ENCODE data around the gene IFIT1.

IFIT1 gene

DNA sequence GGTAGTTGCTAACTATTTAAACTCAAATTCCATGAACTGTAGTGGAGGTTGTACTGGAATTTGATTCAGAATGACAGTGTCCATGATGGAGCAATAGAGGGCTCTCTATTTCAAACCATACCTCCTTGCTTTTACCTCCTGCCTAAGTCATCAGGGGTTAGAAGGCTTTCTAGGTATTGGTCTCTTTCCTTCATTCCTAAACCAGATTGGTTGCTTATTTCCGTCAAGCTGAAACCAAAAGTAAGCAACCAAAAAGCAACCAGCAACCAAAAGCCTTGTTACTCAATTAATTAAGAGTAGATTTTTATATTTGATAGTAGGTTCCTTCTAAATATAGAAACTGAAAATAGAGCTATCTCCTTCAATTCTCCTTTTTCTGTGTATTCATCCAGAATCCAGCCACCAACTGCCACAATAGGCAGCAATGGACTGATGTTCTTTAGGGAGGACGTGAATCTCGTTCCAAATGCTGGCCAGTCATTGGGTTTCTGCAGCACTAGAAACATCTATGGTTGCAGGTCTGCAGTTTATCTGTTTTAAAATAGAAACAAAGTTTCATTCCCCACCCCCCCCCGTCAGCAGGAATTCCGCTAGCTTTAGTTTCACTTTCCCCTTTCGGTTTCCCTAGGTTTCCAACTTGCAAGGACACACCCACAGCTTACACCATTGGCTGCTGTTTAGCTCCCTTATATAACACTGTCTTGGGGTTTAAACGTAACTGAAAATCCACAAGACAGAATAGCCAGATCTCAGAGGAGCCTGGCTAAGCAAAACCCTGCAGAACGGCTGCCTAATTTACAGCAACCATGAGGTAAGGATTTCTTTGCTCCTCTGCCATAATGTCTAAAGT, at the start of gene IFIT1:
TSS of gene IFIT1 (plus strand) at position 717 of the 850 bp plus-strand sequence. CDS start at position 807, 90 bp downstream.
- peak; percentile 95 for DNase-seq

GRCh38 chr10:89343089-89343767, 49.2 kb upstream of the IFIT1 start:
- DNase-seq: no peak

DNA sequence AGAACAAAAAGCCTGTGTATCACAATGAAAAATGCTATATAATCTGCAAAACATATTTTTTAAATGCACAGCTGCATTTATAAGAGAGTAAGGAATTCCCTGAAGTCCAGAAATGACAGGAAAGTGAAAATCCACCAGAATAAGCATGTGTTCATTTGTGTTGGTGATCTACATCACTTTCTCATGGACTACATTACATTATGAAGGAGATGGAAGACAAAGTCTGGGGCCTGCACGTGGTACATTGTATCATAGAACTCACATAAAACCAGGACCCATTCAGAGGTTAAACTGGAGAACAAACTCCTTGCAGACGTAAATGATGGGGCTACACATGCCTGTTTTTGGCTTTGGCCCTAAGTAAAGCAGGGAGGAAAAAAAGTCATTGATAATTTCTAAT, 48.3 kb upstream of the IFIT1 start:
- no peak for DNase-seq

DNA sequence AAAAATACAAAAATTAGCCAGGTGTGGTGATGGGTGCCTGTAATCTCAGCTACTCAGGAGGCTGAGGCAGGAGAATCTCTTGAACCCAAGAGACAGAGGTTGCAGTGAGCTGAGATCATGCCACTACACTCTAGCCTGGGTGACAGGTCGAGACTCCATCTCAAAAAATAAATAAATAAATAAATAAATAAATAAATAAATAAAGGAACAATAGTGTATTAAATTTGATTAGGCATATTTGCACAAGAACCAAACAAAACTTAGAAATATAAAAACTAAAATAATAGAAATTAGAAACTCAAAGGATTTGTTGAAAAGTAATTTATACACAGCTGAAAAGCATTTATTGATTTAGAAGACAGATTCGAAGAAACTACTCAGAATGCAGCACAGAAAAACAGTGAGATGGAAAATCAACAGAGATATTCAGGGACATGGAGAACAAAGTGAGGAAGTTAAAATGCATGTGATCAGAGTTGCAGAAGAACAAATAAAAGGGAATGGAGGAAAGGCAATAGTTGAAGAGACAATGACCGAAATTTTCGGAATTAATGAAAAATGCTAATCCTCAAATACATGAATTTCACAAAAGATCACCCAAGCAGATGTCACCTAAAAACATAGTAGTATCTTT, 46.9 kb upstream of the IFIT1 start:
- DNase-seq: no peak

DNA sequence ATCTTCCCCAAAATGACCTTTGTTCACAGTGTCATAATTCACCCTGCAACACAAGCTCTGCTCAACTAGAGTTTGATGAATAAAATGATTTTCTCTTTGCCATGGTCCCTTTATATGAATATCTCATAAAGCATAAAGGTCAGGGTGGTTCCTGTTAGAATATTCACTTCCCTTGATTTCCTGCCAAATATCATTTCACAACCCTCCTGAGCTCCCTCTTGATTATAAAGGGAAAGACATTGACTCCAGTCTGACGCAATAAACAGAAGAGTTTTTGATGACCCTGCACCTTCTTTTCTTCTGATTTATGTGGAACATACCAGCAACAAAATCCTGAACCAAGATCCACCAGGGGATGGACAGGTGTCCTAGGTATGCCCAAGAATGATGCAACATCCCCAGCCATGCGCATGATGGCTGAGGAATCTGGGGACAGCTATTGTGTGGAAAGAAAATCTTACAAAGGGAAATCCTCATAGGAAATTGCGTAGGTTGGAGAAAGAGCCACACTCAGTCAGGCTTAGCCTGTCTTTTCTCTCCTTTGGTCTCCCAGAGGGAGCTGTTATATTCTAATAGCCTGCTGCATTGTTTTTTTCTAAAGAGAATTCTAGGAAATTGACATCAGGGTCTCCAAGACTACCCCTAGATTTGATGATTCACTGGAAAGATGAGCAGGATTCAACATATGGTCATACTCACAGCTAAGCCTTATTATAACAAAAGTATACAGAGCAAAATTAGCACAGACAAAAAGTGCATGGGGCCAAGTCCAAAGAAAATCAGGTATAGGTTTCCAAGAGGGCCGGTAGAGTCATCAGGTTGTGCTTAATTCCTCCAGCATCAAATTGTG, 45.8 kb upstream of the IFIT1 start:
- peak; percentile 75 for DNase-seq

DNA sequence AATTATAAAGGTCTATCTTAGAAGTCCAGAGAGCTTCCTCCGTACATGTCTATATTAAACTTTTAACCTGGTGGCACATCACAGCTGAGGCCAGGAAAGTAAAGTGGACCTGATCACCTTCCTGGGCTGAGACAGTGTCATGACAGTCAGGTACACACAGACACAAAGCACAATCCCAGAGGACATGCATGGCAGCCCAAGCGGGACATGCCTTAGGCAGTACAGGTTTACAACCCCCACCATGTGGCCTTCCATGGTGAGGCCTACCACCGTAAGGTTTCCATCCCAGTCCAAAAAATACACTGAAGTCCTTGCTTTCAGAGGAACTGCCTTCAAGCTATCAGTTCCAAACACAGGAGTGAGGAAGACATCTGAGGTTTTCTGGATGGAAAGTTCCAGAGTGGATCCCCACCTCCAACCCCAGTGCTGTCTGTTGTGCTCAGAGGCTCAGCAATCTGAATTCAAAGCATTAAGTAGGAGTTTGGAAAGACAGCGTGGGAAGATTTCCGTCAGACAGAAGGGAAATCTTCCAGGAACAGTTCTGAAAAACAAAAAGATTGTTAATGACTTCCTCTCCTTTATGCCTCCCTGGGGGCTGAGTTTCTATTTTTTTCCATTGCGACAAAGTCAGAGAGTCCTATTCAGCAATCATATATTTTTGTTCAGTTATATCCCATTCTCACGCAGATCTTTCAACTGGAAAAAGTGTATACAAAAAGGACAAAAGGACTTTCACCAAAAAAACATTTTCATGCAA, 44.5 kb upstream of the IFIT1 start:
- DNase-seq: no peak

GRCh38 chr10:89348481-89348880, 43.9 kb upstream of the IFIT1 start:
- DNase-seq: no peak

GRCh38 chr10:89348975-89349374, 43.4 kb upstream of the IFIT1 start:
- no peak for DNase-seq

DNA sequence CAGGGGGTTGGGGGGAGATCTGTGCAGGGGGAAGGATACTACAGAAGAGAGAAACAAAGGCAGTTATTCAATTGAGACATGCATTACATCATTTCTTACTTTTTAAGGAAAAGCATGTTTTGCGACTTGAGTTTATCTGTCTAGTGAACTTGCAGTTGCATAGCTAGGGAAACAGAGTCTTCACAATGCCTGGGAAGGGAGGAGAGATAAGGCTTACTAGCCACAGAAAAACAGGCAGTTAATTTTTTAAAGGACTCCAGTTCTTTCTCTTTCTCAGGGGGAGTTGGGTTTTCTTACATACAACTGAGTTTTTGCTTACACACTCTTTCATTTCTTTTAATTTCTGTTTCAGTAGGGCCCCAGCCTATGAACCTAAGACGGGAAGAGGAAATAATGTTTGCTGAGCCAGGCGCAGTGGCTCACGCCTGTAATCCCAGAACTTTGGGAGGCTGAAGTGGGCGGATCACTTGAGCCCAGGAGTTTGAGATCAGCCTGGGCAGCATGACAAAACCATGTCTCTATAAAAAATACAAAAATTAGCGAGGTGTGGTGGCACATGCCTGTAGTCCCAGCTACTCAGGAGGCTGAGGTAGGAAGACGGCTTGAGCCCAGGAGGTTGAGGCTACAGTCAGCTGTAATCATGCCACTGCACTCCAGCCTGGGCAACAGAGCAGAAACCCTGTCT, 41.6 kb upstream of the IFIT1 start:
- DNase-seq: peak; percentile 89

GRCh38 chr10:89351412-89351779, 41.0 kb upstream of the IFIT1 start:
- peak; percentile 50 for DNase-seq

DNA sequence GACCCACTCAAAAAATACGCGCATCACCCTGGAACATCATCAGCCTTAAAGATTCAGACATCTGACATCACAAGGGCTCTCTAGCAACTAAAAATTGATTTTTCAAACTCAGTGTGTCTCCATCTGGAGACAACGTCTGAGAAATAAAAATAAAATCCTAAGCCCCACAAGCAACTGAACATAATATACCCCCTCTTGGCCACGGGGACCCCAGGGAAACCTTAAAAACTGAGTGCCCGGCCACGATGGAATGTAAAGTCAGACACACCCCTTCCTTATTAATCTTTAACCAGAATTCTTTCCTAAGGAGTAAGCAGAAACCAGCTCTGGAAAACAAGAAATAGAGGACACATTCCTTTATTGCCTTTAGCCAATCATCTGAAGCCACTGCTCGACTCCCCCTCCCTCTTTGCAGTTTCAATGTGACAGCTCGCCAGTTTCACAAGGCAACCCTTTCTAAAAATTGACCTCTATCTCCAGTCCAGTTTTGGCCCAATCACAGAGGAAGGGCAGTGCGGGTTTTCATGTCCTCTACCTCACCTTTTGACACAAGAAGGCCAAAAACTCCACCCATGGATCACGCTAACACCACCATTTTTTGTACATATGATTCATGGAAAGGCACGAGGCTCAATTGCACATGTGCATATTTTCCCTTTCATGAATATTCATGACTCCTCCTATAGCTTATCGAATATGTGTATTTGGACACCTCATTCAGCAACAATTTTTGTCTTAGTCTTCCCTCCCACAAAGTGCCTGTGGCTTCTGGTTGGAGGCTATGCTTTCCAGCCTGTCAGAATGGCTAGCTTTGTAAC, 40.4 kb upstream of the IFIT1 start:
- DNase-seq: peak; percentile 53

DNA sequence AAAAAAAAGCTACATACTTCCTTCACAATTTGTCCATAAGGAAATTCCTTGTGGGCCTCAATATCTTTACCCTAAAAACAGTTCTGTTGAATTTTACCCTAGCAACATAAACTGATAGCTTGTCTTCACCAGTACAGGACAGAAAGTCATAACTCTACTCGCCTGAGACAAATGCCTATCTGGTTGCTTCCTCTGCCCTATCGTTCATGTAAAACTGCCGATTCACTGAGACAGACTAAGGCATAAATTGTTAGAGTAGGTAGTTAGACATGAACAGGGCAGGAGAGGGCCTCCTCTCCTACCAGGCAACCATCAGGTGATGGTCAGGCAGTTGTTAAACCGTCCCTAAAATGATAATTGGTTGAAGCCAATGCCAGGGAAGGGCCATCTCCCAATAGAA, 39.6 kb upstream of the IFIT1 start:
- peak; percentile 82 for DNase-seq

- peak; percentile 51 for DNase-seq
Measured at GRCh38 chr10:89355394-89355931, 37.0 kb upstream of the IFIT1 start.

DNA sequence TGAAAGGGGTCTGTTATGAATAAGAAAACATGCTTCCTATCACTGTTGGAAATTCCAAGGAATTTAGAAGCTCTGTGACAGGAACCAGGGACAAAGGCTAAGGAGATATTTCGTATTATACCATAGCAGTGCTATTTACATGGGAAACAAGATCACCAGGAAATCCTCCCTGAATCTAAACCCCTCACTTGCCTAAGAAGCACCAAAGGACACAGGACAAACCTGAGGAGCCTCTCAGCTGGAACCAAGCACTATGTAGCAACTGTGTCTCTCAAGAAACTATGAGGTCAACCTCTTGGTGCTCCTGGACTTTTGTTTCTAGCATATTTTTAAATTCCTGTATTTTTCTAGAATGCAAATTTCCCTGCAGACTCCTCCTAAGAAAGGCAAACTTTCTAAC, 35.3 kb upstream of the IFIT1 start:
- no peak for DNase-seq

DNA sequence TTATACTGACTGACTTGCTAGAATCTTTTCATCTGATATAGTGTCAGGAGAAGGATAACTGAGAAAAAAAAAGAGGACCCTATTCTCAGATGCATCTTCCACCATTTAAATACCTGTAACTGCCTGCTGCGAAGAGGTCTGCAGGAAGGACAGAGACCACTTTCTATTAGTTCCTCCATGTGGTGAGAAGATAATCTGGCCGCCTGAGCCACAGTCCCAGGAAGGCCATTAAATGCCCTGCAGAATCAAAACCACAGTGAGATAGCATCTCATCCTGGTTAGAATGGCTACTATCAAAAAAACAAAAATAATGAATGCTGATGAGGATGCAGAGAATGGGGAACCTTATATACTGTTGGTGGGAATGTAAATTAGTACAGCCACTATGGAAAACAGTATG, 34.4 kb upstream of the IFIT1 start:
- peak; percentile 85 for DNase-seq

GRCh38 chr10:89360157-89360556, 32.3 kb upstream of the IFIT1 start:
- no peak for DNase-seq

- peak; percentile 73 for DNase-seq
Measured at GRCh38 chr10:89362929-89363328, 29.5 kb upstream of the IFIT1 start.

DNA sequence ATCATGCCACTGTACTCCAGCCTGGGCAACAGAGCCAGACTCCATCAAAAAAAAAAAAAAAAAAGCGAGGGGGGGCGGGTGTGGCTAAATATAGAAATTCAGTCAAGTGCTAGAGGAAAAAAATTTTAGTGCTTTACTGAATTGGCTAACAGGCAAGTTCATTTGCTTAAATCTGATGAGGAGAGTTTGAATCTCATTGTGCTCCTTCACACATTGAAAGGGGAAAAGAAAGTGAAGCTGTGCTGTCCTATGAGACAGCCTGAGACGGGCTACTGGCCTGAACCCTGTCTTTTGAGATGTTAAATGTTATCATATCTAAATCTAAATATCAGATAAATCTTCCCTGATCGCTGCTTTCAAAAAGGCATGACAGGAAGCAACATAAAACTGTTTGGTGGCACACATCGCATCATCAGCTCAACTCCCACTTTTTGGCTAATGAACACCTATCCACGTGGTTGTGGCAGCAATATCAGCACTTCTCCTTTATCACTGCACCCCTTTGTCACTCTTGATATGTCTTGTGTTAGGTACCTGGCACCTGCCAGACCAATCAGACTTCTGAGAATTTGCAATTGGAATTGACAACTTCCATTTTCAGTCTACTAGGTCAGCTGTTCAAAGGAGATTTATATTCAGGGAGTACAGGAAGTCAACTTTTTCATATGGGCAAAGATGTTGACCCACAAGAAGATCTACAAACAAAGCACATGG, 28.5 kb upstream of the IFIT1 start:
- no peak for DNase-seq

DNA sequence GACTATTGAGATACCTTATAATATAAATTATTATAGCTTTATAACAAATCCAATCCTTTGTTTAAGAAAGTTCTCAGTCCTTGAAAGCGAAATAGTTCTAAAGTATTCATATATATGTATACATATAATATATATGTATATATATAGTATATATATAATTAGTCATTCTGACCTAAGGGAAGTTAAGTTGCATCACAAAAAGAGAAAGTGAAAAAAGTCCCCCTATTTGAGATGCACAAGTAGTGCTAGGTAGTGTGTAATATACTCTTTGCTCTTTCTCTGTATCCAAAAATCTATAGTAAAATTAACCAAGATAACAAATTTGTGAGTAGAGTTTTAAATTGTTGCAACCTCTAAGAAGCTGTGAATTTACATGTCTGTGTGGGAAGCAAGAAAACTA, 27.9 kb upstream of the IFIT1 start:
- DNase-seq: no peak

GRCh38 chr10:89367529-89367928, 24.9 kb upstream of the IFIT1 start:
- no peak for DNase-seq
